PC-3 (cell line): ENCODE data around the gene FN3K. TPM values are rescaled to one million over a fixed set of nuclear protein-coding genes. Genes with fewer than 3 reads are reported as not detected.

Experiments
- ATAC-seq: fragments of 200-7000 bp; cut with Tn5 transposase; 2 replicates; pipeline ENCODE4 v1.9.1; 2020; ENCODE audit warnings: mild to moderate bottlenecking, moderate library complexity
- BruUV-seq: library from RNA; stranded (reverse); fragments of 400-500 nt; replicated peaks from 2 replicates; lab custom pipeline; 2021; lab: Mats Ljungman, UMichigan
- CTCF ChIA-PET: fragments of 300-600 bp; sonication (Branson Sonifier 250); formaldehyde crosslinking; loops from one replicate; lab custom pipeline; 2022; ENCODE audit warnings: antibody characterized with exemption; lab: Charles Lee
- POLR2A ChIA-PET: fragments of 300-600 bp; sonication (Branson Sonifier 250); formaldehyde crosslinking; loops from one replicate; lab custom pipeline; 2022; ENCODE audit warnings: antibody characterized with exemption; ENCODE audit not compliant: unreplicated experiment; lab: Charles Lee
- DNase-seq: peaks from one replicate; pipeline ENCODE4 v3.0.0-alpha.2; 2015
- H2AFZ ChIP-seq: fragments of 300-600 bp; sonication (generic); 2 replicates; pipeline ENCODE4 v1.6.0; 2016; ENCODE audit warnings: antibody characterized with exemption, low read length
- H3F3A ChIP-seq: fragments of 300-600 bp; sonication (generic); one replicate; pipeline ENCODE4 v1.6.0; 2017; ENCODE audit warnings: antibody characterized with exemption, low read length, control low read depth, mild to moderate bottlenecking; ENCODE audit not compliant: unreplicated experiment
- H3K27ac ChIP-seq: fragments of 300-600 bp; sonication (generic); 2 replicates; pipeline ENCODE4 v1.5.1; 2016; ENCODE audit warnings: mild to moderate bottlenecking, low read length
- H3K27me3 ChIP-seq: fragments of 300-600 bp; sonication (generic); 2 replicates; pipeline ENCODE4 v1.6.1; 2016; ENCODE audit warnings: low read length, mixed read lengths
- H3K36me3 ChIP-seq: fragments of 300-600 bp; sonication (generic); 2 replicates; pipeline ENCODE4 v1.6.1; 2016; ENCODE audit warnings: low read depth, mixed run types, low read length, mixed read lengths
- H3K4me1 ChIP-seq: fragments of 300-600 bp; sonication (generic); 2 replicates; pipeline ENCODE4 v1.5.1; 2016; ENCODE audit warnings: low read length; ENCODE audit not compliant: insufficient read depth
- H3K4me2 ChIP-seq: fragments of 300-600 bp; sonication (generic); 2 replicates; pipeline ENCODE4 v1.6.0; 2016; ENCODE audit warnings: low read length
- H3K4me3 ChIP-seq: fragments of 300-600 bp; sonication (generic); 2 replicates; pipeline ENCODE4 v1.5.1; 2016; ENCODE audit warnings: mild to moderate bottlenecking, low read length, mixed read lengths
- H3K79me2 ChIP-seq: fragments of 300-600 bp; sonication (generic); 2 replicates; pipeline ENCODE4 v1.6.1; 2017; ENCODE audit warnings: low read length, mixed read lengths
- H3K9ac ChIP-seq: fragments of 300-600 bp; sonication (generic); 2 replicates; pipeline ENCODE4 v1.6.0; 2016; ENCODE audit warnings: mild to moderate bottlenecking, low read length
- H3K9me2 ChIP-seq: fragments of 300-600 bp; sonication (generic); replicated peaks from 2 replicates; pipeline ENCODE4 v1.6.1; 2016; ENCODE audit warnings: mixed run types, low read length, mixed read lengths
- H3K9me3 ChIP-seq: fragments of 300-600 bp; sonication (generic); 2 replicates; pipeline ENCODE4 v1.6.1; 2016; ENCODE audit warnings: low read length, mixed read lengths
- H4K20me1 ChIP-seq: fragments of 300-600 bp; sonication (generic); 2 replicates; pipeline ENCODE4 v1.6.1; 2016; ENCODE audit warnings: low read length, mixed read lengths
- CTCF ChIP-seq: fragments of 300-600 bp; sonication (generic); conservative IDR thresholded peaks from 2 replicates; pipeline ENCODE4 v1.5.1; 2017; ENCODE audit warnings: antibody characterized with exemption, low read depth, mild to moderate bottlenecking, low read length
- EZH2 ChIP-seq: fragments of 300-600 bp; sonication (generic); IDR thresholded peaks from one replicate; pipeline ENCODE4 v1.6.1; 2017; ENCODE audit warnings: antibody characterized with exemption, mild to moderate bottlenecking, low read length; ENCODE audit not compliant: unreplicated experiment
- EZH2phosphoT487 ChIP-seq: fragments of 300-600 bp; sonication (generic); IDR thresholded peaks from 2 replicates; pipeline ENCODE4 v1.6.1; 2018; ENCODE audit warnings: mild to moderate bottlenecking, antibody characterized with exemption, low read length, borderline replicate concordance
- intact Hi-C: fragments of 100-400 bp; cut with micrococcal nuclease; formaldehyde crosslinking; loops from 2 replicates; pipeline ENCODE4 v1.9.0; 2023
- total RNA-seq: library from RNA; depleted of rRNA; stranded (reverse); fragments of >200 nt; gene quantifications from 2 replicates; pipeline ENCODE4 v1.2.3, GENCODE V29; 2014

FN3K gene
- total RNA-seq, 1 experiment from 2014 or later, result 8.4 TPM

- TF ChIP-seq CTCF, result no peak
- no peak for TF ChIP-seq EZH2
- TF ChIP-seq EZH2phosphoT487, result no peak
- peaks cover 5% of the 10 kb centered on the region; the same call in 1 of the 2 replicates for H3K4me1 ChIP-seq
- ATAC-seq (no peak), DNase-seq (no peak)
- no peak overlapping the region for H3K9ac ChIP-seq
- intact Hi-C loops, result no loop called here
- H3K27ac ChIP-seq, result no peak overlapping the region
- no peaks in the 10 kb centered on the region for H3K9me3 ChIP-seq
- BruUV-seq, result no TSS peak
- POLR2A ChIA-PET, result interaction anchor here (0.5 kb wide), 1 partner anchor 844 kb away, joined by 3 read pairs; no protein-coding TSS in a partner anchor
- no peak overlapping the region for H2AFZ ChIP-seq
- CTCF ChIA-PET, result no interaction called here
- H3K79me2 ChIP-seq, result no peaks in the 10 kb centered on the region
- H3F3A ChIP-seq, result no peaks in the 10 kb centered on the region
- no peak overlapping the region for H3K4me2 ChIP-seq
- H3K9me2 ChIP-seq, result no peaks in the 10 kb centered on the region
- H3K27me3 ChIP-seq, result no peaks in the 10 kb centered on the region
- H3K36me3 ChIP-seq, result no peaks in the 10 kb centered on the region
- no peak overlapping the region for H3K4me3 ChIP-seq
- no peaks in the 10 kb centered on the region for H4K20me1 ChIP-seq
These were observed 33.0 kb upstream of the FN3K start for GRCh38 chr17:82702231-82702927.

- ATAC-seq (no peak), DNase-seq (no peak)
- intact Hi-C loops, result no loop called here
- Histone ChIP-seq H2AFZ (no peak overlapping the region), H3K27me3 (no peaks in the 10 kb centered on the region), H3K4me1 (peaks cover 5% of the 10 kb centered on the region; the same call in 1 of the 2 replicates), H3K9me2 (no peaks in the 10 kb centered on the region), H3K36me3 (no peaks in the 10 kb centered on the region), H3K79me2 (no peaks in the 10 kb centered on the region), H3K27ac (no peak overlapping the region), H3F3A (no peaks in the 10 kb centered on the region), H4K20me1 (no peaks in the 10 kb centered on the region), H3K4me2 (no peak overlapping the region), H3K9me3 (no peaks in the 10 kb centered on the region), H3K4me3 (no peak overlapping the region), H3K9ac (no peak overlapping the region)
- ChIA-PET CTCF (no interaction called here), POLR2A (interaction anchor here (0.5 kb wide), 1 partner anchor 845 kb away, joined by 3 read pairs; no protein-coding TSS in a partner anchor)
- TF ChIP-seq CTCF (no peak), EZH2phosphoT487 (no peak), EZH2 (no peak)
- no TSS peak for BruUV-seq
These were observed 32.2 kb upstream of the FN3K start for GRCh38 chr17:82703036-82703745.
